ENCODE results near the gene MIPOL1. TPM values are rescaled to one million over a fixed set of nuclear protein-coding genes. Genes with fewer than 3 reads are reported as not detected.

Gene MIPOL1
- total and polyA plus RNA-seq, 2 of the 4 experiments (the other 2 are of a cell fraction) = 2.7 to 5.9 TPM

DNA sequence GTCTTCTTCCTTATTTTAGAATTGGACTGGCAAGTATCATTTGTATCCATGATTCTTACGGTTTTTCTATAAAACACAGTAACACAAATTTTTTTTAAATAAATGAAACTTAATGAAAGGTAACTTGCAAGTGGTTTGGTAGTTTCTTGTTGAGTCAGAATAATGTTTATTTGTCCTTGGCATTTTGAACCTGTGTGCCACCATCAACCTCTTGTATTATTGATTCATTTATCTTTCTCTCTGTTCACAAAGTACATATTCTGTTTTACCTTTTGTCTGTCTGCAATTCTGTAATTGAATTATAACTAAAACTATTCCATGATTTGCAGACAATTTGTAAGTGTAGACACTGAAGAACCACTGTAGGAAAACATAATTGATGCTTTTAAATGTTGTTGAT lies 54.7 kb downstream of the MIPOL1 start:
- H3K4me2 ChIP-seq (ENCODE audit: low read depth, low read length) = no peak overlapping the region
- in situ Hi-C loops (cut with MboI; ENCODE audit: low sequenced_read_pairs) = no loop called here

More for the DNA sequence above, 54.7 kb downstream of the MIPOL1 start:
- H3K9ac ChIP-seq (ENCODE audit: low read depth, low read length) = no peak overlapping the region
- no peak overlapping the region for H2AFZ ChIP-seq (replicated peaks; ENCODE audit: low read length, poor library complexity)
- H2AK5ac ChIP-seq (ENCODE audit: low read depth, low read length) = no peak overlapping the region
- H3K4ac ChIP-seq (ENCODE audit: low read depth, low read length) = no peak overlapping the region
- no peak overlapping the region for H2BK20ac ChIP-seq (ENCODE audit: low read depth, low read length)
- H3K36me3 ChIP-seq (ENCODE audit: control insufficient read depth, insufficient read depth, low read length) = no peaks in the 10 kb centered on the region
- no peak overlapping the region for H3K18ac ChIP-seq (ENCODE audit: low read depth, low read length)
- H3K23ac ChIP-seq (ENCODE audit: low read depth, low read length) = no peak overlapping the region
- no peak for TF ChIP-seq NFE2L2 (IDR thresholded peaks at IDR 0.05; ENCODE audit: low read depth, low read length)
- no peak for TF ChIP-seq CEBPB (IDR thresholded peaks at IDR 0.05; ENCODE audit: low read depth, low read length)
- TF ChIP-seq, protein P1, sequence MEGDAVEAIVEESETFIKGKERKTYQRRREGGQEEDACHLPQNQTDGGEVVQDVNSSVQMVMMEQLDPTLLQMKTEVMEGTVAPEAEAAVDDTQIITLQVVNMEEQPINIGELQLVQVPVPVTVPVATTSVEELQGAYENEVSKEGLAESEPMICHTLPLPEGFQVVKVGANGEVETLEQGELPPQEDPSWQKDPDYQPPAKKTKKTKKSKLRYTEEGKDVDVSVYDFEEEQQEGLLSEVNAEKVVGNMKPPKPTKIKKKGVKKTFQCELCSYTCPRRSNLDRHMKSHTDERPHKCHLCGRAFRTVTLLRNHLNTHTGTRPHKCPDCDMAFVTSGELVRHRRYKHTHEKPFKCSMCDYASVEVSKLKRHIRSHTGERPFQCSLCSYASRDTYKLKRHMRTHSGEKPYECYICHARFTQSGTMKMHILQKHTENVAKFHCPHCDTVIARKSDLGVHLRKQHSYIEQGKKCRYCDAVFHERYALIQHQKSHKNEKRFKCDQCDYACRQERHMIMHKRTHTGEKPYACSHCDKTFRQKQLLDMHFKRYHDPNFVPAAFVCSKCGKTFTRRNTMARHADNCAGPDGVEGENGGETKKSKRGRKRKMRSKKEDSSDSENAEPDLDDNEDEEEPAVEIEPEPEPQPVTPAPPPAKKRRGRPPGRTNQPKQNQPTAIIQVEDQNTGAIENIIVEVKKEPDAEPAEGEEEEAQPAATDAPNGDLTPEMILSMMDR (conservative IDR thresholded peaks at IDR 0.05; ENCODE audit: low read depth, low read length) = no peak
- TF ChIP-seq, protein P2, sequence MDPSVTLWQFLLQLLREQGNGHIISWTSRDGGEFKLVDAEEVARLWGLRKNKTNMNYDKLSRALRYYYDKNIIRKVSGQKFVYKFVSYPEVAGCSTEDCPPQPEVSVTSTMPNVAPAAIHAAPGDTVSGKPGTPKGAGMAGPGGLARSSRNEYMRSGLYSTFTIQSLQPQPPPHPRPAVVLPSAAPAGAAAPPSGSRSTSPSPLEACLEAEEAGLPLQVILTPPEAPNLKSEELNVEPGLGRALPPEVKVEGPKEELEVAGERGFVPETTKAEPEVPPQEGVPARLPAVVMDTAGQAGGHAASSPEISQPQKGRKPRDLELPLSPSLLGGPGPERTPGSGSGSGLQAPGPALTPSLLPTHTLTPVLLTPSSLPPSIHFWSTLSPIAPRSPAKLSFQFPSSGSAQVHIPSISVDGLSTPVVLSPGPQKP (IDR thresholded peaks at IDR 0.05; ENCODE audit: borderline replicate concordance, low read depth, low read length) = no peak
- no peak for TF ChIP-seq RCOR1 (IDR thresholded peaks at IDR 0.05; ENCODE audit: insufficient replicate concordance, low read length)
- no peak for TF ChIP-seq CHD1 (IDR thresholded peaks at IDR 0.05; ENCODE audit: low read depth, low read length)
- no peak for TF ChIP-seq SMC3 (IDR thresholded peaks at IDR 0.05; ENCODE audit: low read depth, low read length)
- TF ChIP-seq RAD21 (IDR thresholded peaks at IDR 0.05; ENCODE audit: low read length) = no peak
- no peak for TF ChIP-seq MAFK (IDR thresholded peaks at IDR 0.05; ENCODE audit: low read depth, low read length)
- H3K27ac ChIP-seq (ENCODE audit: insufficient read depth, low read length) = no peak overlapping the region
- no peak overlapping the region for H4K91ac ChIP-seq (ENCODE audit: insufficient read depth, low read depth, low read length)
- H2AK9ac ChIP-seq (replicated peaks; ENCODE audit: low read depth, low read length, poor library complexity) = no peak overlapping the region
- no peaks in the 10 kb centered on the region for H4K20me1 ChIP-seq (ENCODE audit: insufficient read depth, low read length)
- H4K5ac ChIP-seq (ENCODE audit: low read depth, low read length) = no peak overlapping the region
- no peak overlapping the region for H2BK5ac ChIP-seq (ENCODE audit: low read depth, low read length, poor library complexity, severe bottlenecking)
- H3K27me3 ChIP-seq (ENCODE audit: control insufficient read depth, insufficient read depth, low read length) = no peaks in the 10 kb centered on the region
- BruUV-seq (replicated peaks) = no TSS peak
- no peak overlapping the region for H3K56ac ChIP-seq (ENCODE audit: extremely low read depth, insufficient read depth, low read length)
- WGBS, 2 experiments (ENCODE audit: extremely low coverage in 2 of 2, insufficient read length in 1 of 2) = no CpG with 5 or more reads among the region's 1 CpG
- DNase-seq (no peak), ATAC-seq (ENCODE audit: low read depth) (no peak)
- no peaks in the 10 kb centered on the region for H3K9me1 ChIP-seq (ENCODE audit: insufficient read depth, low read length)
- CTCF ChIA-PET = interaction anchor here (0.6 to 0.9 kb wide), 2 partner anchors 635 to 699 kb away, joined by 3 to 5 read pairs; no protein-coding TSS in a partner anchor
- no peak overlapping the region for H2BK15ac ChIP-seq (ENCODE audit: low read depth, low read length)
- no peak overlapping the region for H3K14ac ChIP-seq (replicated peaks; ENCODE audit: low read depth, low read length)
- H3K79me1 ChIP-seq (ENCODE audit: low read depth in 1 of 2, low read length in 2 of 2) = no peaks in the 10 kb centered on the region
- H3K9me3 ChIP-seq (ENCODE audit: control insufficient read depth, insufficient read depth, low read length) = no peaks in the 10 kb centered on the region
- dilution Hi-C loops (cut with HindIII; ENCODE audit: low sequenced_read_pairs, unreplicated experiment) = no loop called here
- intact Hi-C loops (cut with micrococcal nuclease) = no loop called here
- no peak overlapping the region for H4K8ac ChIP-seq (ENCODE audit: low read depth in 2 of 2, low read length in 2 of 2)
- H3K4me3 ChIP-seq (ENCODE audit: insufficient read depth, low read depth, low read length) = no peak overlapping the region
- H3K4me1 ChIP-seq (ENCODE audit: control insufficient read depth, insufficient read depth, low read length) = no peaks in the 10 kb centered on the region
- POLR2A ChIA-PET (ENCODE audit: unreplicated experiment) = no interaction called here
- no peak overlapping the region for H2BK120ac ChIP-seq (ENCODE audit: low read depth, low read length)
